Duodenal mucosa (tissue), 2 donors: ENCODE results near the gene MTTP.

Experiments
- H3K27ac ChIP-seq: one replicate; pipeline ENCODE4 v1.7.0; 2013; ENCODE audit warnings: low read depth, low read length
- H3K27me3 ChIP-seq, 2 donors: one replicate each; pipeline ENCODE4 v1.7.0; 2013; ENCODE audit warnings: low read length in 2 of 2, control low read depth in 1 of 2; ENCODE audit not compliant: insufficient read depth in 2 of 2, control insufficient read depth in 1 of 2
- H3K36me3 ChIP-seq, 2 donors: one replicate each; pipeline ENCODE4 v1.7.0; 2013; ENCODE audit warnings: low read length in 2 of 2, control low read depth in 1 of 2; ENCODE audit not compliant: insufficient read depth in 2 of 2, control insufficient read depth in 1 of 2
- H3K4me1 ChIP-seq, 2 donors: one replicate each; pipeline ENCODE4 v1.7.0; 2013; ENCODE audit warnings: low read length in 2 of 2, control low read depth in 1 of 2; ENCODE audit not compliant: insufficient read depth in 2 of 2, control insufficient read depth in 1 of 2
- H3K4me3 ChIP-seq, 2 donors: one replicate each; pipeline ENCODE4 v1.7.0; 2013; ENCODE audit warnings: low read length in 2 of 2, low read depth in 1 of 2
- H3K9ac ChIP-seq, 2 donors: one replicate each; pipeline ENCODE4 v1.7.0; 2013; ENCODE audit warnings: low read length in 2 of 2, low read depth in 1 of 2
- H3K9me3 ChIP-seq, 2 donors: one replicate each; pipeline ENCODE4 v1.7.0; 2013; ENCODE audit warnings: low read length in 2 of 2, control low read depth in 1 of 2; ENCODE audit not compliant: control insufficient read depth in 1 of 2

Gene MTTP

DNA sequence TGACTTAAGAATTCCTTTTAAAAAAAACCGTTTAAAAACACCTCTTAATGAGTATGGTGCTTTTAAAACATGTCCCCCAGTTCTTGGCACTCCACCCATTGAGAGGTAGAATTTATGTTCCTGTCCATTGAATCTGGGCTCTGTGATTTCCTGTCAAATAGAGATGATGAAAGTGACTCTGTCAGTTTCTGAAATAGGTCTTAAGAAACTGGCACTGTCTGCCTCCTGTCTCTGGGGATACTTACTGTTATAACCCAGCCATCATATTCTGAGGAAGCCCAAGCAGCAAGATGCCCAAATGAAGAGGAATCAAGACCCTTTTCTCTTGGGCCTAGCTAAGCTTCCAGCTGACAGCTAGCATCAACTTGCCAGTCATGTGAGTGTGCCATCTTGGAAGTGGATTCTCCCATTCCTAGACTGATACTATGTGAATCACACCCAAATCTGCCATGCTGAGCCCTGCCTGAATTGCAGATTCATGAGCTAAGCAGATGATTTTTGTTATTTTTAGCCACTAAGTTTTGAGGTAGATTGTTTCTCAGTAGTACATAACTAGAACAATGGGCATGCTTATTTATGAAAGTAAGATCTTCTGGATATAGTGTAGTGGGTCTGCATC lies 60.2 kb downstream of the MTTP start:
- H3K9ac ChIP-seq: no peak overlapping the region
- H3K27ac ChIP-seq: no peak overlapping the region
- H3K36me3 ChIP-seq: no peaks in the 10 kb centered on the region
- H3K4me3 ChIP-seq: no peak overlapping the region
- H3K9me3 ChIP-seq: no peaks in the 10 kb centered on the region
- H3K27me3 ChIP-seq: no peaks in the 10 kb centered on the region
- peaks cover 0 to 7% of the 10 kb centered on the region in 2 donors for H3K4me1 ChIP-seq

DNA sequence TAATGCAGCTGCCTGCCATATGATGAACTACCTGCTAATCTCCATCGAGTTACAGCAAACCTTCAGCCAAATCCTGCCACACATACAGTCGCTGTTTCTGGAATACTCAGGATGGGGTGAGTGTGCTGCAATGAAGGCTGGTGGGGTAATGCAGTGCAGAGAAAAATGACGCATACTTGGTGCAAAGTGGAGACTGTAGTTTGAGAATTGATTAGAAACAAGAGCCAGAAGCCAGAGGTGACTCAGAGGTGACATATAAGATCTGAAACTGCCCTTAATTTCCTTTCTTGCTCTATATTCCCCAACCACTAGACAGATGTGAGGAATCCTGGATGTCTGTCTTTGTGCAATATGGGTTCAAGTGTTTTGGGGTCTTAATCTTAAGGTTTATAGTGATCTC lies 61.0 kb downstream of the MTTP start:
- Histone ChIP-seq H3K4me3 (no peak overlapping the region), H3K27ac (no peak overlapping the region), H3K27me3 (no peaks in the 10 kb centered on the region), H3K9me3 (no peaks in the 10 kb centered on the region), H3K36me3 (no peaks in the 10 kb centered on the region), H3K9ac (no peak overlapping the region), H3K4me1 (peaks cover 0 to 4% of the 10 kb centered on the region in 2 donors)

DNA sequence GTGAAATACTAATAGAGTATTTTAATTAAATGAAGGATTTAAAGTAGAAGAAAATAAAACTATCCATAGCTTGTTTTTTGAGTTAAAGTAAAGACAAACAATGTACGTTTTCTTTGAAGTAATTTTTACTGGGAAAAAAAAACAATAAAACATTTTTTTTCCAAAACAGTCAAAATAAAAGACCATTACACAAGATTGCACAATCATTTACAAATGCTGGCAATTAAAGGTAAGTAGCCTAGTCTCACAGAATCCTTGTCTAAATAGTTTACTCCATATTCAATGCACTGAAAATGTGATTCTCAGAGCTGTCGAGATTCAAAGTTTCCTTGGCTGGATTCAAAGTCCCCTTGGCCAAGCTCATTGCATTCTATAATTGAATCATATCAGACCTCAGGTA lies 61.8 kb downstream of the MTTP start:
- H3K27ac ChIP-seq: no peak overlapping the region

DNA sequence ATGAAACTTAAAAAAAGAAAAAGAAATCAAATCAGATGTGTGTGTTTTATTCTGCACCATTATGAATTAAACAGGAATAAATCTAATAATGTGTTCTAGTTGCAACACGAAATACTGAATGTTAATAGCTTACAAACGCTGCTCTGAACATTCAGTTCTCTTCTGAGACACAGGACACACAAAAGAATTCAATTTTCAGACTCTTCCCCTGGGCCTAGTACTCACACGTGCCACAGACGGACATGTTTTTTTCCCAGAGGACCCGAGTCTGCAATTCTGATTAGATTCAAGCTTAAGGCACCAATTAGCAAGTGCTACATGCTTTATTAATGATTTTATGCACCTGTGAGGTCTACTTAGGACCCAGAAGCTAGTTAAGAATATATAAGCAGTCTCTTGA lies 62.5 kb downstream of the MTTP start:
- H3K4me1 ChIP-seq: no peaks in the 10 kb centered on the region
- H3K27me3 ChIP-seq: no peaks in the 10 kb centered on the region
- H3K27ac ChIP-seq: no peak overlapping the region
- H3K36me3 ChIP-seq: no peaks in the 10 kb centered on the region
- H3K4me3 ChIP-seq: no peak overlapping the region
- H3K9ac ChIP-seq: no peak overlapping the region
- H3K9me3 ChIP-seq: no peaks in the 10 kb centered on the region

More for the DNA sequence above, 61.8 kb downstream of the MTTP start:
- H3K9me3 ChIP-seq: no peaks in the 10 kb centered on the region
- H3K4me3 ChIP-seq: no peak overlapping the region
- H3K4me1 ChIP-seq: no peaks in the 10 kb centered on the region
- H3K27me3 ChIP-seq: no peaks in the 10 kb centered on the region
- H3K36me3 ChIP-seq: no peaks in the 10 kb centered on the region
- H3K9ac ChIP-seq: no peak overlapping the region

DNA sequence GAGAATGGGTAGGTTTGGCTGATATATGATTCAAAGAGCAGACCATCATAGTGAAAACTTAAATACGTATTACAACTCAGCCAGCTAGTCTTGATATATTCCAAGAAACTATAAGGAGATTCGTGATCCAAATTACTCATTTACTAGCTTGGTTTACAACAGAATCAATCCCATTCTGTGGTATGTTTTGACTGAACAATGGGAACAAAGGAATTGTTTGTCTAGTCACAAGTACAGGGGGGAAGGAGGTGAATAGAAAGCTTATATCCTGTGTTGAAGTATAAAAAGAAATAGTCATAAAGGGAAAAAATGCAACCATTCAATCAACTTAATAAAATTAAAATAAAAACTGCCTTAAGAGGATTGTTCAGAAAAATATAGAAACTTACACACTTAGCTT lies 66.1 kb downstream of the MTTP start:
- Histone ChIP-seq H3K4me3 (no peak overlapping the region), H3K9ac (no peak overlapping the region), H3K36me3 (no peaks in the 10 kb centered on the region), H3K9me3 (no peaks in the 10 kb centered on the region), H3K4me1 (no peaks in the 10 kb centered on the region), H3K27ac (no peak overlapping the region), H3K27me3 (no peaks in the 10 kb centered on the region)

DNA sequence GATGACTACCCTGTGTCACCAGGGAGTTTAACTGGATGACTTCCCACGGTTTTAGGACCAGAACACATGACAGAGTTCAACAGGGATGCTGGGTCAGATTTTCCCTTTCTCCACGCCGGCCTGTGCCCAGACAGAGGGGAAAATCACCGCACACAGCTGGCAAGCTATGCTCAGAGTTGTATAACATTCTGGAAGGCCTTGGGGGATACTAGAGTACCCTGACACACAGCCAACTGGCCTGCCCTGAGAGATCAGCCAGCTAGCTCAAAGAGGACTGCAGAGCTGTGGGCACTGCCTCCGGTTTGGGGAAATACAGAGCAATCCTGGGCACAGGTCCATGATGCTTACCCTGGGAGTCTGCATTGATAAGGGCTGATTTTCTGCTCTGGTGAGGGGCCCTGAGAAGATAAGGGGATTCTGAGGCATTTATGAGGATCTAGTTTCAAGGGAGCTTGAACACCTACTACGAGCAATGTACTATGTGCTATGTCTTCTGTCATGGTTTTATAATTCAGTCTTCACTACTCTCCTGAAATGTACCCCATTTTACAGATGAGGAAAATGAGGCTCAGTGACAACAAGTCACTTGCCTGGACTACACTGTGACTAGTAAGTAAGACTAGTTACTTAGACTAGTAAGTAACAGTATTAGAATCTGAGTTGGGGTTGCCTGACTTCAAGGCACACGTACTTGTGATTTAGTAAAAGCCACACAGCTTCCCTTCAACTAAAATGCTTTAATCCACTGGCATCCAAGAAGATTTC lies 68.3 kb downstream of the MTTP start:
- Histone ChIP-seq H3K27ac (no peak overlapping the region), H3K9ac (no peak overlapping the region), H3K9me3 (no peaks in the 10 kb centered on the region), H3K4me1 (no peaks in the 10 kb centered on the region), H3K27me3 (no peaks in the 10 kb centered on the region), H3K4me3 (no peak overlapping the region), H3K36me3 (no peaks in the 10 kb centered on the region)

DNA sequence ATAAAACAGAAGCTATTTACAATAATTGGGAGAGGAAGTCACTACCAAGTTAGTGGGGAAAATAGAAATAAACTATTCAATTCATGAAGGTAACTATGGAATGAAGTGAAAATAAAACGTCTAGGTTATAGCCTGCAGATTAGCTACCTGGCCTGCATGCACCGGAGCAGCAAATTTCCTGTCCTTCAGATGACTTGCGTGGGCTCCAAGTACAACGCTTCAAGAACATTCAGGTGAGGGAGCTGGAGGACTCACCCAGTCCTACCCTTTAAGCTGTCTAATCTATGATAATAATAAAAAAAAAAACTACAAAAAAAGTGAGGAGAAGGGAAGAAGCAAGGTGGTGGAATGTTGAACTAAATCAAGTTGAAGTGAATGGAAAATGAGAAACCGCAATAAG lies 69.8 kb downstream of the MTTP start:
- no peaks in the 10 kb centered on the region for H3K9me3 ChIP-seq
- no peaks in the 10 kb centered on the region for H3K36me3 ChIP-seq
- no peak overlapping the region for H3K27ac ChIP-seq
- no peaks in the 10 kb centered on the region for H3K27me3 ChIP-seq
- H3K4me3 ChIP-seq: peak overlapping the region in 1 of 2 donors; percentile 16
- H3K4me1 ChIP-seq: no peaks in the 10 kb centered on the region
- no peak overlapping the region for H3K9ac ChIP-seq

DNA sequence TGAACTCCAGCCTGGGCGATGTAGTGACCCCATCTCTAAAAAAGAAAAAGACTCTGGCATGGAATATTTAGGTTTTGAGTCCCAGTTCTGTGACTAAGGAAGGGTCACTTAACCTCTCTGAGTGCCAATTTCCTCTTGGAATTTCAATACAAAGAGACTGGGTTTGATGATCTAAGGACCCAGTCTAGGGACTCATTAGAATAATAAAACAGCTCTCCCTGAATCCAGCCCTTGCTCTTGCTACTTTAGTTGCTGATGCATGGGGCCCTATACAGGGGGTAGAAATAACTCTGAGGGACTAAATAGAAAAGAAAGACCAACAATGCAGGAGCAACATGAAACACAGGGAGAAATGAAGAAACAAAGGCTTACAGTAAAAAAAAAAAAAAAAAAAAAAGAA lies 70.4 kb downstream of the MTTP start:
- no peak overlapping the region for H3K9ac ChIP-seq
- no peaks in the 10 kb centered on the region for H3K4me1 ChIP-seq
- no peaks in the 10 kb centered on the region for H3K36me3 ChIP-seq
- no peaks in the 10 kb centered on the region for H3K9me3 ChIP-seq
- no peaks in the 10 kb centered on the region for H3K27me3 ChIP-seq
- no peak overlapping the region for H3K27ac ChIP-seq
- H3K4me3 ChIP-seq: no peak overlapping the region

DNA sequence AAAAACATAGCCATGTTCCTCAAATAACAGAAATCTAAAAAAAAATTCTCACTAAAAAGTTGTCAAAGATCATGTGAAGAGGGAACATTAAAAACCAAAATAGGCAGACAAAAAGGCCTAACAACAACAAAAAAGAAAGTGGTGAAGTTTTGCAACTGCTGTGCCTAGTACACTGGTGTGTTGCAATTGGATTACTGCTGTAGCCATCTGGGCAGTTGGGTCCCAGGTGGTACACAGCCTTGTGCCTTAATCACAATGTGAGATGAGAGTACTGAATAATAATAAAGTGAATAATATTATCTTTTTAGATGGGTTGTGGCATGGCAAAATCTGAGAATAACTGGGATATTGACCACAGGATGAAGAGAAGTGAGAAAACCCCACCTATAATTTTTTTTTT lies 71.0 kb downstream of the MTTP start:
- Histone ChIP-seq H3K4me1 (no peaks in the 10 kb centered on the region), H3K27me3 (no peaks in the 10 kb centered on the region), H3K27ac (no peak overlapping the region), H3K36me3 (no peaks in the 10 kb centered on the region), H3K9ac (no peak overlapping the region), H3K9me3 (no peaks in the 10 kb centered on the region), H3K4me3 (no peak overlapping the region)

DNA sequence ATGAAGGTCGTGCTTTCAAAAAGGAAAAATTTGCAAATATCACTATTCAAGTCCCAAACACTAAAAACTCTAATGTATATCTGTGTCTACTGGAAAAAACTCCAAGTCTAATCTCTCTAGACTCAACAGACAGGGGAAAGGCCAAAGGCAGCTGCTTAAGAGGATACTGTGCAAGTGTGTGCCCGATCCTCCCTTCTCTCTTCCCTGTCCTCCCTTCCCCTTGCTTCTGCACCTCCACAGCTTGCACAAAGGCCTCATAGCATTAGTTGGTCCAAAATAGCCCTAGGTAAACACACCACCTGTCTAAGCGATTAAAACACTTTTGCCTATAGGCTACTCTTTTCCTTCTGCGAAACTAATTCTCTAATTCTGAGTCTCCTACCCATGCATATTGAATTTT lies 72.4 kb downstream of the MTTP start:
- Histone ChIP-seq H3K4me3 (no peak overlapping the region), H3K9me3 (no peaks in the 10 kb centered on the region), H3K27me3 (no peaks in the 10 kb centered on the region), H3K27ac (no peak overlapping the region), H3K9ac (no peak overlapping the region), H3K4me1 (no peaks in the 10 kb centered on the region), H3K36me3 (no peaks in the 10 kb centered on the region)
